GM18951 (cell line): ENCODE data around the gene AHDC1.
A peak's percentile ranks its signal among the peaks of the same experiment; 100 is the strongest.

Experiments used
- POLR2A ChIP-seq: IDR thresholded peaks from 4 replicates; pipeline ENCODE4 v1.6.1; 2011; ENCODE audit warnings: mild to moderate bottlenecking; ENCODE audit not compliant: insufficient read length, insufficient read depth; ENCODE audit errors: extremely low read depth
- in situ Hi-C: fragments of 300-500 bp; cut with MboI; formaldehyde crosslinking; loops from one replicate; pipeline ENCODE4 v1.12.0; 2022; ENCODE audit warnings: low sequenced_read_pairs, mixed read lengths, inconsistent platforms; ENCODE audit not compliant: unreplicated experiment

AHDC1 gene

DNA sequence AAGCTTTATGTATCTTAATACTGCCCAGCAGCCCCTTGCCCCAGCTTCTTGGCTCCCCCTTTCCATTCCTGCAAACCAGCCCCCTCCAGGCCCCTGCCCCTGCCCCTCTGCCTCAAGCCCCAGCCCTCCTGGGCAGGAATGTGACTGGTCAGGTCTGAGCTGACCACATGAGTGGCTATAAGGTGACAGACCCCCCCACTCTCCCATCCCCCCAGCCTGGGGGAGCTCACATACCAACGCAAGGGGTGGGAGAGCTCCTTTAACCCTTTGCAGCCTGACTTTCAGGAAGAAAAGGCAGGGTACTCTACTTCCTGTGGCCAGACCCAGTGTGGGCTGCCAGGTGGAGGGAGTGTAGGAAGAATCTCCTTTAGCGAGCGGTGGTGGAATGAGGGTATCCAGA, 33.2 kb downstream of the AHDC1 start:
- in situ Hi-C loops = no loop called here
- TF ChIP-seq POLR2A = no peak

DNA sequence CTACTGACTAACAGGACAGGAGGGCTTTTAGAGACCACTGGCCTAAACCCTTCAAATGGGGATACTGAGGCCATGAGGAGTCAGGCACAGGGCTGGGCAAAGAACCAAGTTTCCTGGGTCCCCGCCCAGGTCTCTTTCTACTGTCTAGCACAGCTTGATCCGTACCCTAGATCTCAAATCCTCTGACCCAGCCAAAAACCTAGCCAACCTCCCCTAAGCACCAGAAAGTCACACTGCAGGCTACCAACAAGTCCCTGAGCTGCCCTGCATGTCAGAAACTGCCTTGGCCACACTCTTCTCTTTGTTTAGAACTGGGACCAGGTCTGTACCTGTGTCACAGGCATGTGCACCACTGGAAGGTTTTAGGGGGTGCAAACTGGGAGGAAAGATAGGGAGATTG, 33.6 kb downstream of the AHDC1 start:
- TF ChIP-seq POLR2A = no peak
- in situ Hi-C loops = no loop called here

DNA sequence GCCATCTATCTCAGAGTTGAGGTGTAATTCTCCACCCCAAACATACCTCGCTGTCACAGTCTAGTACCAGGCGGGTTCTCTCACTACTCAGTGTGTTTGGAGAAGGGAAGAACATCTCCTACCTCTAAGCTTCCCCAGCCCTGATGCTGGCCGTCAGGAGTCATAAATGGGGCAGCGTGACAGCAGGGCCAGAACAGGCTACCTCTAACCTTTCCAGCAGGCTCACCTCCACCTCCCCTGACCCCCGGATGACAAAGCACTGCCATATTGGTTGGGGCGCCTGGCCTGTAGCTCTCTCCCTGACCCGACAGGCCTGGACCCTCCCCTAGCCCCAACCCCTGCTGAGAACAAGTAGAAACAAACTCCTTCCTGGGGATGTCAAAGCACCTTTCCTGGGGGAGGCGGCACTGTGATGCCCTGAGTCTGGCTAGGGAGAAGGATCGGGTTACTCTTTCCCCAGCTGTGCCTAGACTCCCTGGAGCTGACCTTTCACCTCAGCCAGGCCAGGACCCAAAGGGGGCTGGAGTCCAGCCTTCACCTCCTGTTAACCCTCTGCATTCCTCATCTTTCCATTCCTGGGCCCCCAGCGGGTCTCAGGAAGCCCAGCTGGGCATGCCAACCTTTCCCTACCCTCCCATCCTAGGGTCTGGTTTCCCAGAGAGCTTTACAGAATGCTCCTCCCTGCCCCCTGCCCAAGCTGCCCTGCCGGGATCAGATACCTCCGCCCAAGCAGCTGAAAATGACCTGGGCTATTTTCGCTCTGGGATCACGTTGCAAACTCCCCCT, 34.2 kb downstream of the AHDC1 start:
- in situ Hi-C loops = no loop called here
- no peak for TF ChIP-seq POLR2A

DNA sequence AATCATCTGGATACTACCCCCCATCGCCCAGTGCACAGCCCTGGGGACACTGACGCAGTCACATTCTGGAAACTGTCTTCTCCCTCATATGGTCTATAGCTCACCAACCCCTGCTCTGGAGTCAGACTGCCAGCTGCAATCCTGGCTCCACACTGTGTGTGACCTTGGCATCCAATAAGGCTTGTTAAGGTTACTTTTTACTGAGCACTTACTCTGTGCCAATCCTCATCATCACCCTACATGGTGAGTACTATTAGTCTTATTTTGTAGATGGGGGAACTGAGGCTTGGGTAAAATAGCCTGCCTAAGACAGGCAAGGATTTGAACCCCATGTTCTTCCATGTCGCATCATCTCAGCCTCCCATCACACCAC, 34.9 kb downstream of the AHDC1 start:
- TF ChIP-seq POLR2A = no peak
- in situ Hi-C loops = no loop called here

DNA sequence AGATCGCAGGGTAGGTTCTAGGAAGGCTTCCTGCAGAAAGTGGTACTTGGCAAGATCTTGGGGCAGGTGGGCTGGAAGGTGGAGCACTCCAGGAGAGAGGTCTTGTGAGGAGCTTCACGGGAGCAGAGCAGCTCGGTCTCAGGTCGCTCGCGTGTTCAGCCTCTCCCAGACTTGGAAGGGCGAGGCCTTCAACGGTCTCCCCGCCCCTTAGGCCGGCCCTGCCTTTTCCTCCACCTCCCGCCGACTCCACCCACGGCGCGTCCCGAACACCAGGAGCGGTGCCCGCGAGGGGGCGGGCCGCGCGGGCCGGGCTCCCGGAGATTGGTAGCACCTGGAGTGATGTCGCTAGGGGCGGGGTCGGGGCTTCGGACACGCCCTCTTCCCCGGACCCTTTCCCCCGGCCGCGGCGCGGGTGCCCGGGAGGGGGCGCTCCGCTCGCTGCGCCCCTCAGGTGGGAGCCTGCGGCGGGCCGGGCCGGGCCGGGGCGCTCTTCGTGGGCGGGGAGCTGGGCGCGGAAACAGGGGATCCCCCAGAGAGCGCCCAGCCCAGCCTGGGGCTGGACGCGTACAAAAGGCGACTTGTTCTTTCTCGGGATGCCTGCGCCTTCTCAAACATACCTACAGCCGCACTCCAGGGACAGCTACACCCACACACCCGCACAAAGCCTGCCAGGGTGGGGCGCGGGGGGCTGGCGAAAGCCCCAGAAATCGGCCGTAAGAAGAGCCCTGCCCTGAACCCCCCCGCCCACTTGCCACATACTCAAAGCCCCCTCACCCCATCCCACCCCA, 35.5 kb downstream of the AHDC1 start:
- in situ Hi-C loops = no loop called here
- peak; percentile 11 for TF ChIP-seq POLR2A

DNA sequence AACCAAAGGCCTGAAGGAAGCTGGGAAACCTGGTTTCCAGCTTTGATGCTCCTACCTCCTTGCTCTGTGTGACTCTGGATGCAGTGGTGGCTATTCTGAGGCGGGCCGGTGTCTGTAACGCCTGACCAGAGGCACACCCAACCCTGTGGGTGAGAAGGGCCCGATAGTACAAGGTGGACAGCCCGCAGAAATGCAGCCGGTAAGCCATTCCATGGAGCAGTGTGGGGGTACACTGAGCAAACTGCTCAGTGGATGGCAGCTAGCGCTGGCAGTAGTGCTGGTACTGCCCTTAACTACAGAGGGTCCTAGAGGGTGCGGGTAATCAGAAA, 36.0 kb downstream of the AHDC1 start:
- TF ChIP-seq POLR2A = no peak
- in situ Hi-C loops = no loop called here

DNA sequence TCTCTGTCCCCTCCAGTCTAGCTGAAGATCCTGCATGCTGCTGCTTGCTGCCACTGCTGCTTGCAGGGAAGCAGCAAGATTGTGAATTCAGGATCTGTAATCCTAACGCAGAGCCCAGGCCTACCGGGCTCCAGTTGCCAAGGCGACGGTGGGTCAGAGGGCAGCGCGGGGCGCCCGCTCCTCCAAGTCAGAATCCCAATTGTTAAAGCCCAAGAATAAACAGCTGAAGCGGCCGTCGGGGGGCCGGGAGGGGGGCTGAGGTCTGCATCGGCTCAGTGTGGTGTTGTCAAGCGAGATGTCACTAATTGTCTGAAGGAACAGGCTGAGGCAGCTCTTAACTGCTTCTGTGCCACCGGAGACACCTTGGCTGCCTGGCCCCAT, 36.8 kb downstream of the AHDC1 start:
- in situ Hi-C loops = no loop called here
- no peak for TF ChIP-seq POLR2A

DNA sequence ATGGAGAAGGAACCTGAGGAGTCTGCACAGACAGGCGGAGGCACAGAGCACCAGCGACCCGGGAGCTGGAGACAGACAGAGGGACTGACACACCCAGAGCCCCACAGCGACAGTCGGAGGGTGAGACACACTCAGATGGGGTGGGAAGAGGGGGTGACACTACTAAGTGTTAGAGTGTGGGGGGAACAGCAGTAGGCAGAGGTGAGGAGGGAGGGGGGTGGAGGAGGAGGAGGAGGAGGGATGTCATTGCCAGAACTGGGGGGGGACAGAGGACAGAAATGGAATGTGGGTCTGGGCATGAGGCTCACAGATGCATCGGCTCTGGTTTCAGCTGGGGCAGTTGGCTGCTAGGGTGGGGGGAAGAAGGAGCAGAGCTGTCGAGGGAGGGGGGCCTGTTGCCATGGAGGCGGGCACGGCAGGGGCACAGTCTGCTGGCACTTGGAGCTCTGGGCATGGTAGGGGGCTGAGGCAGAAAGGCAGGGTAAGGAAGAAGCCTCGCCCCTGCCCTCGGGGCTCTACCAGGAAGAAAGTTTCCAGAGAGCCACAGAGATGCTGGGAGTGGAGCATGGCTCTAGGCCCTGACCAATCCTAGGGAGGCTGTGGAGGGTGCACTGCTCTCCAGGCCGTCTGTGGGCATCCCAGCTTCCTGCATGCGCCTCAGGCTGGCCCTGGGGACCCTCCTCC, 37.3 kb downstream of the AHDC1 start:
- no peak for TF ChIP-seq POLR2A
- in situ Hi-C loops = no loop called here

DNA sequence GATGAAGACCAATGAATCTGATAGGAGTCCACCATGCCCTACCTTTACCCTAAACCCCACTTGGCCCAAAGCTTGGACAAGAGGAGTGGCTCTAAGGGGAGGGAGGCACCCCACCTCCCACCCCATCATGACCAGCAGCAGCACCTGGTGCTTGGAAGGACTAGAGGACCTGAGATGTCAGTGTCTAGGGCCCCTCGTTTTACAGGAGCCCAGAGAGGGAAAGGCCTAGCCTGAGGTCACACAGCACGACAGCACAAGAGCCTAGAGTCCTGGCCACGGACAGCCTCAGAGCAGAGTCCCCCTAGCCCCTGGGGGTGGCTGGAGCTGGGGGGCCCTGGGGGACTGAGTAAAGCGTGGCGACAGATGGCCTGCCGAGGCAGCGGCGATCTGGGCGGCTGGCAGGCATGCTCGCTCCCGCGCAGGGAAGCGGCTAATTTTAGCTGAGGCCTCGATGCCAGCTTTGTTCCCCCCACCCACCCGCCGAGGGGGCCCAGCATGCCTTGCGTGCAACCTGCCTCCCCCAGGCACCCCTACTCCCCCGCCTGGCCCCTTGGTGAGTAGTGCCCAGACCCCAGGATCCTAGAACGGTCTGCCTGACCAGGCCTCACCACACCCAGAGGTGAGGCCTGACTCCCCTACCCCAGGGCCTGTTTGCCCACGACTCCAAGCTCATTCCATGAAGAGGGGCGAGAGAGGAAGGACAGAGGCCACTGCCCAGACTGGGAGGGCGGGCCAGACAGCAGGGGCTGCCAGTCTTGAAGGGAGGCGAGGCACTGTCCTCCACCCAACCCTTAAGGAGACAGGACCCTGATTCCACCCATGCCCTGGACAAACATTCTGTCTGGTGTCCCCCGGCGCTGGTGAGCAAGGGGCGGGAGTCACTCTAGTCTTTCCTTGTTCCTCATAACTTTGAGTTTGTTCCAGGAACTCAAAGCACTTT, 39.0 kb downstream of the AHDC1 start:
- in situ Hi-C loops = no loop called here

DNA sequence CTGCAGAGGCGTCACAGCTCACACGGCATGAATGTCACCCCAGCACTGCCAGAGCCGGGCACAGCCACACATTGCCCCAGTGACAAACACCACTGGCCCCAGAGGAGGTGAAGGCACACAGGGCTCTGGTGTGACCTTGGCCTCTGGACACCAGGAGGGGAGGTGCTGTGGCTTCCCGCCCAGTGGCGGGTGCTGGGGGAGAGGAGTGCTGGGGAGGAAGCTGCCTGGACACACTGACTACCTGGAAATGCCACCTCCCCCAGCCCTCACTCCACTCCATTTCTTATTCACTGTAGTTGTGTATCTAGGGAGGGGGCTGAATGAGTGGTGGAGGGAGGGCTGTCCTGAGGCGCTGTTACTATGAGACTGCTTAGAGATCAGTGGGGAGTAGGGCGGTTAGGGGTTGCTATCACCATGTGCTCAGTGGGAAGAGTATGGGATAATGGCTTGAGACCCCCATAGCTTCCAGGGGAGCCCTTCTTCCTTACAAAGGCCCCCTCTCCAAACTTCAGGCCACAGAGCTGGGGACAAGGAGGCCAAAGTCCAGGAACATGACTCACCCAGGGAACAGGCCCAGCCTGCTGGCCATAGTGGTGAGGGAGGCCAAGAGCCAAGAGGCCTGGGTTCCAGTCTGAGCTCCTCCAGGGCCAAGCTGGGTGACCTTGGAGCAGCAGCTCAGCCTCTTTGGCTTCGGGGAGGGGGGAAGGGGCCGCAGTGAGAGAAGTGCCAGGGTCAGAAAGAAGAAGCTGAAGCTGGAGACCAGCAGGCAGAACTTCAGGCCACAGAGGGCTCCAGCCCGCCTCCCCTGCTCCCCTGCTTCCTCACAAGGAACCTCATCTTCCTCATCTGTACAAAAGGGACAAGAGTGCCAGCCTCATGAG, 40.1 kb downstream of the AHDC1 start:
- in situ Hi-C loops = no loop called here
- TF ChIP-seq POLR2A = no peak

More for the DNA sequence above, 39.0 kb downstream of the AHDC1 start:
- TF ChIP-seq POLR2A = no peak

DNA sequence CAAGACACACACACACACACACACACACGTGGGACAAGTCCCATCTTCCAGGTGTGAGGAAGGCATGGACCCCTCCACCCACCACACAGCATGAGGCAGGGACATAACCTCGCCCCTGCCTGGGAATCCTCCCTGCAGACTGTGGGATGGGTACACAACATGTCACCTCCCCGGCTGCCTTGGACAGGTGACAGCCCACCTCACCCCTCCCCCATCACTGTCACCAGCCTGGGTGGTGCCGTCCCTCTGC, 40.7 kb downstream of the AHDC1 start:
- TF ChIP-seq POLR2A = no peak

More for the DNA sequence above, 40.7 kb downstream of the AHDC1 start:
- in situ Hi-C loops = no loop called here
